Activated naive CD4-positive, alpha-beta T cell treated with anti-CD3 and anti-CD28 coated beads for 36 hours (primary cell): Measurements from ENCODE around the gene SULT1A1. TPM values are rescaled to one million over a fixed set of nuclear protein-coding genes. Genes with fewer than 3 reads are reported as not detected.
A peak's percentile ranks its signal among the peaks of the same experiment; 100 is the strongest.
"Not testable (repeated sequence)": the region's sequence is repeated elsewhere in the genome, so short reads cannot be mapped to it uniquely, and the experiment has no call there.

ENCODE experiments used
- CTCF ChIA-PET: fragments of 350-600 bp; sonication (Branson Sonifier 250); formaldehyde crosslinking; loops from one replicate; lab custom pipeline; 2021; ENCODE audit warnings: antibody characterized with exemption; lab: Charles Lee
- DNase-seq: peaks from one replicate; pipeline ENCODE4 v3.0.0-alpha.2; 2020
- H3K27ac Mint-ChIP-seq: one replicate; pipeline ENCODE4 v1.8.0; 2021; ENCODE audit warnings: mild to moderate bottlenecking, mixed read lengths
- H3K27me3 Mint-ChIP-seq: one replicate; pipeline ENCODE4 v1.8.0; 2021; ENCODE audit warnings: low read depth, mixed read lengths
- H3K36me3 Mint-ChIP-seq: one replicate; pipeline ENCODE4 v1.8.0; 2021; ENCODE audit warnings: low read depth, mixed read lengths
- H3K4me1 Mint-ChIP-seq: one replicate; pipeline ENCODE4 v1.8.0; 2021; ENCODE audit warnings: low read depth, mixed read lengths
- H3K4me3 Mint-ChIP-seq: one replicate; pipeline ENCODE4 v1.8.0; 2021; ENCODE audit warnings: mild to moderate bottlenecking, moderate library complexity, mixed read lengths
- H3K9me3 Mint-ChIP-seq: one replicate; pipeline ENCODE4 v1.8.0; 2021; ENCODE audit warnings: mixed read lengths
- intact Hi-C: fragments of 100-400 bp; cut with micrococcal nuclease; formaldehyde crosslinking; loops from one replicate; pipeline ENCODE4 v1.15.1; 2023
- total RNA-seq, 2 experiments: library from RNA; stranded (reverse); gene quantifications; one replicate each; pipeline ENCODE4 v1.2.3, GENCODE V29; 2021

SULT1A1 gene
- total RNA-seq = 10 to 100 TPM in 1 of 2 experiments, 1 to 10 TPM in 1; 9.7 to 10.8 TPM

- H3K4me3 Mint-ChIP-seq = no peak within 1 kb of the TSS
- no peak within 1 kb of the TSS for H3K27ac Mint-ChIP-seq
- CTCF ChIA-PET = interaction anchor here (0.6 to 0.7 kb wide), 3 partner anchors 51 to 546 kb away, joined by 3 read pairs; no protein-coding TSS in a partner anchor
- H3K9me3 Mint-ChIP-seq = no peaks in the 10 kb centered on the region
- no peak for DNase-seq
- no peaks in the 10 kb centered on the region for H3K27me3 Mint-ChIP-seq
- no peaks in the 10 kb centered on the region for H3K36me3 Mint-ChIP-seq
- peaks cover 14% of the 10 kb centered on the region for H3K4me1 Mint-ChIP-seq
- intact Hi-C loops = no loop called here
Observed at GRCh38 chr16:28609631-28610594, at the start of gene SULT1A1. TSS of gene SULT1A1 (minus strand) at chr16:28610044. CDS start at chr16:28608855, 1,189 bp downstream.

- H3K9me3 Mint-ChIP-seq, CTCF ChIA-PET, DNase-seq, H3K4me1 Mint-ChIP-seq, H3K27ac Mint-ChIP-seq, intact Hi-C loops, H3K27me3 Mint-ChIP-seq, H3K4me3 Mint-ChIP-seq, H3K36me3 Mint-ChIP-seq: not testable (repeated sequence)
Observed at GRCh38 chr16:28639959-28640358, 30.1 kb upstream of the SULT1A1 start.

DNA sequence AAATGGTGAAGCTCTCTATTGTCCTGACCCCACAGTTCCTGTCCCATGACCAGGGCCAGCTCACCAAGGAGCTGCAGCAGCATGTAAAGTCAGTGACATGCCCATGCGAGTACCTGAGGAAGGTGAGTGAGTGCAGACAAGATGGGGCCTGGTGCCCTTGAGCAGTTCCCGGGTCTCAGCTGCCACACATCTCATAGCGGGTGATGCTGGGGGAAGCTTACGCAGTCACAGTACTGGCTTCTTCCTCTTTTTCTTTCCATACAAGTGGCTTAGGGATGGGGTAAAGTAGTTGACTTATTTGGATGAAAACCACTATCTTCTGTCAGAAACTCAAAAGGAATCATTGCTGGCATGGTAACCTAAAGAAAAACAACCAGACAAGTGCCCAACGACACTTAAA lies 28.5 kb upstream of the SULT1A1 start:
- H3K27ac Mint-ChIP-seq, DNase-seq, H3K4me3 Mint-ChIP-seq, H3K9me3 Mint-ChIP-seq, intact Hi-C loops, H3K4me1 Mint-ChIP-seq, H3K27me3 Mint-ChIP-seq, H3K36me3 Mint-ChIP-seq, CTCF ChIA-PET: not testable (repeated sequence)

- H3K4me3 Mint-ChIP-seq, DNase-seq, H3K9me3 Mint-ChIP-seq, CTCF ChIA-PET, H3K4me1 Mint-ChIP-seq, intact Hi-C loops, H3K36me3 Mint-ChIP-seq, H3K27ac Mint-ChIP-seq, H3K27me3 Mint-ChIP-seq: not testable (repeated sequence)
Observed at GRCh38 chr16:28637765-28638164, 27.9 kb upstream of the SULT1A1 start, which contains the start of gene NPIPB8. TSS of gene NPIPB8 (plus strand) at chr16:28638065. CDS start at chr16:28638361, 296 bp downstream.

- intact Hi-C loops, DNase-seq, H3K27me3 Mint-ChIP-seq, H3K27ac Mint-ChIP-seq, H3K36me3 Mint-ChIP-seq, H3K4me1 Mint-ChIP-seq, H3K9me3 Mint-ChIP-seq, H3K4me3 Mint-ChIP-seq, CTCF ChIA-PET: not testable (repeated sequence)
Observed at GRCh38 chr16:28636093-28636823, 26.4 kb upstream of the SULT1A1 start.

- intact Hi-C loops, H3K4me1 Mint-ChIP-seq, CTCF ChIA-PET, H3K9me3 Mint-ChIP-seq, DNase-seq, H3K27ac Mint-ChIP-seq, H3K36me3 Mint-ChIP-seq, H3K4me3 Mint-ChIP-seq, H3K27me3 Mint-ChIP-seq: not testable (repeated sequence)
Observed at GRCh38 chr16:28630905-28631304, 21.1 kb upstream of the SULT1A1 start.

- Mint-ChIP-seq H3K27ac (peak overlapping the region; percentile 78), H3K27me3 (no peaks in the 10 kb centered on the region), H3K4me1 (peaks cover 18% of the 10 kb centered on the region), H3K9me3 (no peaks in the 10 kb centered on the region), H3K4me3 (peak overlapping the region; percentile 83), H3K36me3 (peaks cover 5% of the 10 kb centered on the region)
- peak; percentile 74 for DNase-seq
- intact Hi-C loops = no loop called here
- CTCF ChIA-PET = no interaction called here
Observed at GRCh38 chr16:28623172-28623711, 13.4 kb upstream of the SULT1A1 start.

DNA sequence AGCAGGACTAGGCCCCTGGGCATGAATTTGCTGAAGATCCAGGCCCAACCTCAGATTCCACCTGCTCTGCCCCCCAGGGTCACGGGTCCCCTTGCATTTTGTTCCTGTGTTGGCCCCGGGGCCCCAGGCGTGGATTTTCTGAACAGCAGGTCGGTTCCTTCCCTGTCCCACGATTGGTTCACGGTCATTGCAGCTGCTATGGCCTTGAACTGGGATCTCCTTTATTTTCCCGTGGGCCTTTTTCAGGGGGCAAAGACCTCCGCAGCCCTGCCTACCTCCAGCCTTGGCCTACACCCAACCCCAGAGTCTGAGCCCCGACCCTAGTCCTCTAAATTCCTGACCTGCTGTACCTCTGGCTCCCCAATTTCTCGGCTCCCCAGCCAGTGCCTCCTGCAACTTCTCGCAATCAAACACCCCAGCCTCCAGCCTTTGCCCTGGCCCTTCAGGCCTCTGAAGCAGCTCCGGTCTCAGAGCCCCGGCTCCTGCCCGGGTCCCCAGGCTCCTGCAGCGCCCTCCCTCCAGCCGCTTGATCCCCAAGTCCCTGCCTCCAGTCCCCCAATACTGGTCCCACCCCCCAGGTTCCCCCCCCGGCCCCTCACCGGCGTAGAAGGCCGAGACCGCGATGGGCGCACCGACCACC lies 12.8 kb upstream of the SULT1A1 start:
- intact Hi-C loops, H3K36me3 Mint-ChIP-seq, H3K9me3 Mint-ChIP-seq, H3K27me3 Mint-ChIP-seq, CTCF ChIA-PET, DNase-seq: not testable (repeated sequence)
- Mint-ChIP-seq H3K4me1 (peaks cover 18% of the 10 kb centered on the region), H3K4me3 (peak overlapping the region; percentile 83), H3K27ac (peak overlapping the region; percentile 78)

GRCh38 chr16:28621481-28622155 lies 11.8 kb upstream of the SULT1A1 start:
- peak overlapping the region; percentile 83 for H3K4me3 Mint-ChIP-seq
- H3K4me1 Mint-ChIP-seq = peaks cover 18% of the 10 kb centered on the region
- peak overlapping the region; percentile 23 for H3K27ac Mint-ChIP-seq
- DNase-seq = no peak
- intact Hi-C loops = no loop called here
- no peaks in the 10 kb centered on the region for H3K9me3 Mint-ChIP-seq
- no peaks in the 10 kb centered on the region for H3K27me3 Mint-ChIP-seq
- peaks cover 8% of the 10 kb centered on the region for H3K36me3 Mint-ChIP-seq
- CTCF ChIA-PET = no interaction called here

GRCh38 chr16:28620316-28620715 lies 10.5 kb upstream of the SULT1A1 start:
- H3K4me3 Mint-ChIP-seq, DNase-seq, H3K9me3 Mint-ChIP-seq, H3K27me3 Mint-ChIP-seq, intact Hi-C loops, H3K36me3 Mint-ChIP-seq, H3K27ac Mint-ChIP-seq: not testable (repeated sequence)
- CTCF ChIA-PET = interaction anchor here (0.8 kb wide), 1 partner anchor 45 kb away, joined by 3 read pairs; no protein-coding TSS in a partner anchor
- H3K4me1 Mint-ChIP-seq = peaks cover 18% of the 10 kb centered on the region

- H3K36me3 Mint-ChIP-seq = peaks cover 8% of the 10 kb centered on the region
- no peaks in the 10 kb centered on the region for H3K27me3 Mint-ChIP-seq
- no peak overlapping the region for H3K4me3 Mint-ChIP-seq
- H3K27ac Mint-ChIP-seq = no peak overlapping the region
- H3K9me3 Mint-ChIP-seq = no peaks in the 10 kb centered on the region
- H3K4me1 Mint-ChIP-seq = peaks cover 13% of the 10 kb centered on the region
- CTCF ChIA-PET = interaction anchor here (0.6 kb wide), 1 partner anchor 115 kb away, joined by 3 read pairs; no protein-coding TSS in a partner anchor
- intact Hi-C loops = no loop called here
- DNase-seq = no peak
Observed at GRCh38 chr16:28617874-28618273, 8.0 kb upstream of the SULT1A1 start.
